Natural killer cell (primary cell): ENCODE results near the gene SIK3. TPM values are rescaled to one million over a fixed set of nuclear protein-coding genes. Genes with fewer than 3 reads are reported as not detected.

Experiments
- ATAC-seq, 3 donors: fragments of 150-1000 bp in 2 of 3; fragments of 200-7000 bp in 1 of 3; cut with Tn5 transposase; 1 replicate in 1 of 3; 2 replicates in 2 of 3; pipeline ENCODE4 v1.10.0; 2021; ENCODE audit warnings: mild to moderate bottlenecking in 2 of 3, moderate library complexity in 2 of 3
- DNase-seq, 2 donors: peaks; one replicate each; pipeline versions ENCODE4 v3.0.0 to v3.0.0-alpha.2; 2013 to 2021; ENCODE audit warnings: mixed read lengths in 1 of 2
- H3K27ac ChIP-seq: one replicate; pipeline ENCODE4 v1.5.1; 2013; ENCODE audit warnings: mild to moderate bottlenecking, low read length
- H3K27me3 ChIP-seq: one replicate; pipeline ENCODE4 v1.6.1; 2013; ENCODE audit warnings: low read length; ENCODE audit not compliant: control insufficient read depth, insufficient read depth
- H3K36me3 ChIP-seq: one replicate; pipeline ENCODE4 v1.6.1; 2013; ENCODE audit warnings: low read length; ENCODE audit not compliant: control insufficient read depth, insufficient read depth
- H3K4me1 ChIP-seq: one replicate; pipeline ENCODE4 v1.6.1; 2013; ENCODE audit warnings: low read length; ENCODE audit not compliant: control insufficient read depth, insufficient read depth
- H3K4me3 ChIP-seq: one replicate; pipeline ENCODE4 v1.5.1; 2013; ENCODE audit warnings: low read length
- H3K9me3 ChIP-seq: one replicate; pipeline ENCODE4 v1.6.1; 2013; ENCODE audit warnings: low read length; ENCODE audit not compliant: control insufficient read depth, insufficient read depth
- H3K27ac Mint-ChIP-seq, 2 donors: one replicate each; pipeline ENCODE4 v1.8.0; 2022; ENCODE audit warnings: mild to moderate bottlenecking in 2 of 2, mixed read lengths in 2 of 2, moderate library complexity in 1 of 2
- H3K27me3 Mint-ChIP-seq, 2 donors: one replicate each; pipeline ENCODE4 v1.8.0; 2022; ENCODE audit warnings: low read depth in 2 of 2, mixed read lengths in 2 of 2
- H3K36me3 Mint-ChIP-seq: one replicate; pipeline ENCODE4 v1.8.0; 2022; ENCODE audit warnings: mixed read lengths
- H3K4me1 Mint-ChIP-seq, 2 donors: one replicate each; pipeline ENCODE4 v1.8.0; 2022; ENCODE audit warnings: mixed read lengths in 2 of 2
- H3K4me3 Mint-ChIP-seq: one replicate; pipeline ENCODE4 v1.8.0; 2022; ENCODE audit warnings: mild to moderate bottlenecking, moderate library complexity, mixed read lengths
- H3K9me3 Mint-ChIP-seq, 2 donors: one replicate each; pipeline ENCODE4 v1.8.0; 2022; ENCODE audit warnings: mixed read lengths in 2 of 2
- CTCF ChIP-seq: fragments of 200-600 bp; IDR thresholded peaks from one replicate; pipeline ENCODE4 v1.8.0; 2022; ENCODE audit warnings: antibody characterized with exemption
- WGBS: methylation state at CpG from one replicate; pipeline ENCODE4 v1.1.7; 2013; ENCODE audit warnings: missing lambda C conversion rate; ENCODE audit not compliant: insufficient coverage; 5-methylcytosine and 5-hydroxymethylcytosine counted together
- intact Hi-C: fragments of 100-400 bp; cut with micrococcal nuclease; formaldehyde crosslinking; loops from one replicate; pipeline ENCODE4 v1.14.2; 2022
- total RNA-seq, 4 donors: library from RNA; stranded (reverse); fragments of 120-200 nt in 1 of 4; gene quantifications; one replicate each; pipeline versions ENCODE4 v1.2.3 to v1.2.4, GENCODE V29; 2013 to 2022

The SIK3 gene
- total RNA-seq, 3 donors from 2014 or later (not counting 1 experiment from before 2014, with no cell fraction given), result 71.6 to 120 (median 119) TPM

GRCh38 chr11:116849060-116849459 is 249.2 kb downstream of the SIK3 start:
- no peaks in the 10 kb centered on the region for H3K9me3 ChIP-seq
- H3K4me3 Mint-ChIP-seq, result no peak overlapping the region
- intact Hi-C loops, result no loop called here
- ATAC-seq (no peak), DNase-seq (no peak)
- no peak overlapping the region for H3K27ac Mint-ChIP-seq
- TF ChIP-seq CTCF, result no peak
- H3K27me3 ChIP-seq, result no peaks in the 10 kb centered on the region
- H3K36me3 Mint-ChIP-seq, result peaks cover 20% of the 10 kb centered on the region
- peaks cover 44% of the 10 kb centered on the region for H3K36me3 ChIP-seq
- H3K9me3 Mint-ChIP-seq, result no peaks in the 10 kb centered on the region
- 96% methylated on average over 12 of the region's 12 CpGs for WGBS
- H3K4me3 ChIP-seq, result no peak overlapping the region
- H3K4me1 ChIP-seq, result peaks cover 36% of the 10 kb centered on the region
- H3K27me3 Mint-ChIP-seq, result no peaks in the 10 kb centered on the region
- H3K4me1 Mint-ChIP-seq, result peaks cover 43 to 44% of the 10 kb centered on the region in 2 donors
- no peak overlapping the region for H3K27ac ChIP-seq

DNA sequence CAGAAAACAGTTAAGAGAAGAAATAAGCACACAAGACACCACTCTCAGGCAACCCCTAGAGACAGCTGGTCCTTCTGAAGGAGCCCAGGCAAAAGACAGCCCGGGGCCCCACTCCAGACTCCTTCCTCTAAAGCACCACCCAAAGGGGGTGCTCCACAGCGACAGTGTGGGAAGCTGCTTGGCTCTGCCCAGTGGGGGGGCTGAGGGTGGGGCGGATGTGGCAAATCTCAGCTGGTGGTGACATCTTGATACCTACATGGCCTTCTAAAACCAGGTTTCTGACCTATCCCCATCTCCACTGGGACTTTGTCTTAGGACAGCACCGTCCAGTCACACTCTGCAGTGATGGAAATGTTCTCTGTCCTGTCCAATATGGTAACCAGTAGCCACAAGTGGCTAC is 250.6 kb downstream of the SIK3 start:
- H3K27me3 Mint-ChIP-seq, result no peaks in the 10 kb centered on the region
- intact Hi-C loops, result no loop called here
- Histone ChIP-seq H3K27me3 (no peaks in the 10 kb centered on the region), H3K9me3 (no peaks in the 10 kb centered on the region), H3K27ac (no peak overlapping the region), H3K4me1 (peaks cover 22% of the 10 kb centered on the region), H3K4me3 (no peak overlapping the region), H3K36me3 (peaks cover 56% of the 10 kb centered on the region)
- no peak overlapping the region for H3K4me3 Mint-ChIP-seq
- no peak for TF ChIP-seq CTCF
- WGBS, result 100% methylated on average over 3 of the region's 4 CpGs
- H3K4me1 Mint-ChIP-seq, result peaks cover 28 to 30% of the 10 kb centered on the region in 2 donors
- ATAC-seq (no peak), DNase-seq (no peak)
- no peaks in the 10 kb centered on the region for H3K9me3 Mint-ChIP-seq
- no peak overlapping the region for H3K27ac Mint-ChIP-seq
- peaks cover 20% of the 10 kb centered on the region for H3K36me3 Mint-ChIP-seq

DNA sequence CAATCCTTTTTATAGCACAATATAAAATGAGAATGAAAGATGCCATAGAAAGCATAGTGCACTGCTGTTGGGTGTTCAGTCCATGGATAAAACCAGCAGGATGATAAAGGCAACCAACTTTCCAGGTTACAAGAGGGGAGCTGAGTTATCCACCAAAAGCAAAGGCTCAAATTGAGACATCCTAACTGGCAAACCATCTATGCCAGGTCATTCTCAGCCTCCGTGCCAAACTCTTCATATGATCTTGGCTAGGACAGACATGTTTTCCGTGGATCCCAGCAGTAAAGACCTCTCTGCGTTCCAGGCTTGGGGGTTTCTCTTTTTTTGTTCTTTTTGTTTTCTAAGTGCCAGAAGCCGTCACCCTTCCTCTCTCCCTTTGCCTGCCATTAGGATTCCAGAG is 253.5 kb downstream of the SIK3 start:
- intact Hi-C loops, result no loop called here
- DNase-seq, result no peak
- no peak for TF ChIP-seq CTCF
- Mint-ChIP-seq H3K9me3 (no peaks in the 10 kb centered on the region), H3K4me1 (peaks cover 2 to 4% of the 10 kb centered on the region in 2 donors), H3K36me3 (peaks cover 20% of the 10 kb centered on the region), H3K4me3 (no peak overlapping the region), H3K27me3 (no peaks in the 10 kb centered on the region), H3K27ac (no peak overlapping the region)
- no peaks in the 10 kb centered on the region for H3K9me3 ChIP-seq
- H3K27ac ChIP-seq, result no peak overlapping the region
- H3K36me3 ChIP-seq, result peaks cover 56% of the 10 kb centered on the region
- no peak for ATAC-seq
- H3K4me3 ChIP-seq, result no peak overlapping the region
- H3K4me1 ChIP-seq, result no peaks in the 10 kb centered on the region
- H3K27me3 ChIP-seq, result no peaks in the 10 kb centered on the region
- WGBS, result 98% methylated on average over 3 of the region's 4 CpGs

DNA sequence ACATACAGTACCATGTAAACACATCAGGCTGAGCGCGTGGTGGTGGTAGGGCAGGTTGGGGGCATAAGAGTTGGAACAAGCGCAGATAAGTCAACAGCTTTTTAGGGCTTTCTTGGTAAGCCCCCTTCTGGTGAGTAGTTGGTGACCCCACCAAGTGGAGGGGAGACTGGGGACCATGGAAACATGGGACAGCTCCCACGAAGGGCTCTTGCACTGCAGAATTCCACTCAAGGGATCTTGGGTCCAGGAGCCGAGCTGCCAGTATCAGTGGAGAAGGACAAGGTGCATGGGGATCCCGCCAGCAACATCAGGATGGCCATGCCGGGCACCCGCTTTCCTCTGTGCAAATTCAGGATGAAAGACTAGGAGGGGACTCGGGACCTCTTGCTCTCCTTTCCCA is 254.6 kb downstream of the SIK3 start:
- no peaks in the 10 kb centered on the region for H3K27me3 Mint-ChIP-seq
- no peak overlapping the region for H3K27ac Mint-ChIP-seq
- no peak for TF ChIP-seq CTCF
- intact Hi-C loops, result no loop called here
- Histone ChIP-seq H3K36me3 (peaks cover 52% of the 10 kb centered on the region), H3K27me3 (no peaks in the 10 kb centered on the region), H3K4me1 (no peaks in the 10 kb centered on the region), H3K27ac (no peak overlapping the region), H3K9me3 (no peaks in the 10 kb centered on the region), H3K4me3 (no peak overlapping the region)
- H3K36me3 Mint-ChIP-seq, result peaks cover 20% of the 10 kb centered on the region
- no peak overlapping the region for H3K4me3 Mint-ChIP-seq
- DNase-seq (no peak), ATAC-seq (no peak)
- no peaks in the 10 kb centered on the region for H3K4me1 Mint-ChIP-seq
- no peaks in the 10 kb centered on the region for H3K9me3 Mint-ChIP-seq
- WGBS, result 97% methylated on average over 9 of the region's 9 CpGs
